Sigmoid colon (tissue), 4 donors: ENCODE data around the gene DCBLD2.

Experiments used
- EP300 ChIP-seq, 4 donors: sonication (generic); formaldehyde crosslinking; IDR thresholded peaks; one replicate each; pipeline ENCODE4 v1.6.1; 2017; ENCODE audit warnings: antibody characterized with exemption in 4 of 4
- TF ChIP-seq, protein P1 (sequence below), 4 experiments: fragments of 450-650 bp in 3 of 4; fragments of 200-600 bp in 1 of 4; IDR thresholded peaks; one replicate each; pipeline ENCODE4 v1.5.1; 2016 to 2019; ENCODE audit warnings: antibody characterized with exemption in 4 of 4, mild to moderate bottlenecking in 3 of 4, moderate library complexity in 2 of 4

DNA sequence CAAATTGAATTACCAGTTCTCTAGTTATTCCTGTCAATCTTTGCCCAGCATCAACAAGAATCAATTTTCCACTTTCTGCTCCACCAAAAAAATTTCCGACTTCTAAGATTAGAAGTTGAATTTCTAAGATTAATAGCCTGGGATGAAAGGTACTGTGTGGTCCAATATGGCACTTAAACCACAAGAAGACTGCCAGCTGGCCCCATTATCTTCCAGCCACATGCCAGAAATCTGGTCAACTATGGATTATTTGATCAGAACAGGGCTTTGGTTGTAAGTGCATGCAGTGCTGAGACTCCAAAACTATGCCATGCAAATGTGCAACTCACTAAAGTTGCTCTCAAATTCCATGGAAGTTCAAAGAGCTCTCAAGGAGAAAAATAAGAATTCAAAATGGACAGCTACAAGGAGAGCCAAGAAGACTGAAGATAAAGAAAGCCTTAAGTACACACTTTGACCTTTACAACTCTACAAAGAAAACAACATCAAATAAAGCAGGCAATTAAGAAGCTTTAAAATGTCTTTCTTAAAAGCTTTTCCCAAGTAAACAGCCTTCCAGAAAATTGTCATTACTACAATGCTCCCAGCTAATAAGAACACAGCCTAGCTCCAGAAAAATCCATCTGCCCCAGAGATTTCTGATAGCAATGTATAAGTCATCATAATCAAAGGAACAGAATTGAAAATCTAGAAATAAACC lies 74.1 kb downstream of the DCBLD2 start:
- TF ChIP-seq, protein P1, sequence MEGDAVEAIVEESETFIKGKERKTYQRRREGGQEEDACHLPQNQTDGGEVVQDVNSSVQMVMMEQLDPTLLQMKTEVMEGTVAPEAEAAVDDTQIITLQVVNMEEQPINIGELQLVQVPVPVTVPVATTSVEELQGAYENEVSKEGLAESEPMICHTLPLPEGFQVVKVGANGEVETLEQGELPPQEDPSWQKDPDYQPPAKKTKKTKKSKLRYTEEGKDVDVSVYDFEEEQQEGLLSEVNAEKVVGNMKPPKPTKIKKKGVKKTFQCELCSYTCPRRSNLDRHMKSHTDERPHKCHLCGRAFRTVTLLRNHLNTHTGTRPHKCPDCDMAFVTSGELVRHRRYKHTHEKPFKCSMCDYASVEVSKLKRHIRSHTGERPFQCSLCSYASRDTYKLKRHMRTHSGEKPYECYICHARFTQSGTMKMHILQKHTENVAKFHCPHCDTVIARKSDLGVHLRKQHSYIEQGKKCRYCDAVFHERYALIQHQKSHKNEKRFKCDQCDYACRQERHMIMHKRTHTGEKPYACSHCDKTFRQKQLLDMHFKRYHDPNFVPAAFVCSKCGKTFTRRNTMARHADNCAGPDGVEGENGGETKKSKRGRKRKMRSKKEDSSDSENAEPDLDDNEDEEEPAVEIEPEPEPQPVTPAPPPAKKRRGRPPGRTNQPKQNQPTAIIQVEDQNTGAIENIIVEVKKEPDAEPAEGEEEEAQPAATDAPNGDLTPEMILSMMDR (IDR thresholded peaks at IDR 0.05): no peak
- TF ChIP-seq EP300 (IDR thresholded peaks at IDR 0.05): no peak
